Fibroblast of lung (primary cell): ENCODE results near the gene KRTAP9-2. TPM values are rescaled to one million over a fixed set of nuclear protein-coding genes. Genes with fewer than 3 reads are reported as not detected.

ENCODE experiments used
- DNase-seq, 2 donors: peaks; one replicate each; pipeline versions ENCODE4 v3.0.0 to v3.0.0-alpha.2; 2010; ENCODE audit warnings: low read depth in 2 of 2
- H2AFZ ChIP-seq: 2 replicates; pipeline ENCODE4 v1.5.1; 2012; ENCODE audit warnings: low read length, control low read depth, inconsistent platforms
- H3K27ac ChIP-seq: 2 replicates; pipeline ENCODE4 v1.5.1; 2011; ENCODE audit warnings: low read length, control low read depth; ENCODE audit not compliant: insufficient read depth
- H3K27me3 ChIP-seq: 2 replicates; pipeline ENCODE4 v1.5.1; 2011; ENCODE audit warnings: mild to moderate bottlenecking, low read length; ENCODE audit not compliant: control insufficient read depth, insufficient read depth
- H3K36me3 ChIP-seq: 2 replicates; pipeline ENCODE4 v1.5.1; 2011; ENCODE audit warnings: low read length; ENCODE audit not compliant: control insufficient read depth, insufficient read depth
- H3K4me1 ChIP-seq: 2 replicates; pipeline ENCODE4 v1.5.1; 2011; ENCODE audit warnings: low read length; ENCODE audit not compliant: control insufficient read depth, insufficient read depth; ENCODE audit errors: extremely low read depth
- H3K4me2 ChIP-seq: 2 replicates; pipeline ENCODE4 v1.5.1; 2011; ENCODE audit warnings: low read length, control low read depth; ENCODE audit not compliant: insufficient read depth; ENCODE audit errors: extremely low read depth
- H3K4me3 ChIP-seq, 4 experiments: fragments of 200-600 bp in 1 of 4; sonication (generic) in 1 of 4; replicated peaks in 1 of 4; 2 replicates each; pipeline ENCODE4 v1.5.1; 2011 to 2016; ENCODE audit warnings: low read length in 4 of 4, low read depth in 3 of 4, mild to moderate bottlenecking in 3 of 4, control low read depth in 2 of 4, inconsistent platforms in 1 of 4, mixed read lengths in 1 of 4; ENCODE audit not compliant: insufficient read depth in 1 of 4; ENCODE audit errors: control extremely low read depth in 1 of 4
- H3K79me2 ChIP-seq: 2 replicates; pipeline ENCODE4 v1.5.1; 2012; ENCODE audit warnings: mild to moderate bottlenecking, low read length, inconsistent platforms; ENCODE audit not compliant: control insufficient read depth, insufficient read depth
- H3K9ac ChIP-seq: 2 replicates; pipeline ENCODE4 v1.5.1; 2011; ENCODE audit warnings: mild to moderate bottlenecking, low read length, control low read depth; ENCODE audit not compliant: insufficient read depth
- H3K9me3 ChIP-seq: 2 replicates; pipeline ENCODE4 v1.5.1; 2012; ENCODE audit warnings: low read depth, low read length; ENCODE audit not compliant: control insufficient read depth, insufficient read depth
- H4K20me1 ChIP-seq: 2 replicates; pipeline ENCODE4 v1.5.1; 2011; ENCODE audit warnings: low read length; ENCODE audit not compliant: control insufficient read depth, insufficient read depth; ENCODE audit errors: extremely low read depth
- CTCF ChIP-seq, 2 donors: IDR thresholded peaks in 1 of 2; conservative IDR thresholded peaks in 1 of 2; 1 replicate in 1 of 2; 2 replicates in 1 of 2; pipeline ENCODE4 v1.5.1; 2011 to 2012; ENCODE audit warnings: low read length in 2 of 2, control low read depth in 1 of 2, inconsistent platforms in 1 of 2, low read depth in 1 of 2, mild to moderate bottlenecking in 1 of 2
- EZH2 ChIP-seq: IDR thresholded peaks from 2 replicates; pipeline ENCODE4 v1.5.1; 2012; ENCODE audit warnings: low read length, control low read depth, mild to moderate bottlenecking; ENCODE audit errors: missing control alignments
- polyA plus RNA-seq, 2 donors: library from polyadenylated mRNA; depleted of rRNA in 1 of 2; stranded (reverse) in 1 of 2; unstranded in 1 of 2; fragments of >200 nt; gene quantifications; 2 replicates each; pipeline ENCODE4 v1.2.1, GENCODE V29; 2011 to 2012; ENCODE audit warnings: missing spikeins in 1 of 2
- total RNA-seq: library from RNA; depleted of rRNA; stranded (reverse); fragments of >200 nt; gene quantifications from 2 replicates; pipeline ENCODE4 v1.2.1, GENCODE V29; 2014

The KRTAP9-2 gene
- total and polyA plus RNA-seq, 2 donors (not counting 1 experiment from before 2014, with no cell fraction given), result not detected

- H3K9ac ChIP-seq, result no peak overlapping the region
- H3K27me3 ChIP-seq, result no peaks in the 10 kb centered on the region
- no peaks in the 10 kb centered on the region for H3K79me2 ChIP-seq
- peak overlapping the region; percentile 31 for H2AFZ ChIP-seq
- no peak overlapping the region for H3K4me2 ChIP-seq
- H3K36me3 ChIP-seq, result no peaks in the 10 kb centered on the region
- TF ChIP-seq CTCF (conservative IDR thresholded peaks at IDR 0.05 in 1 of 2, IDR thresholded peaks at IDR 0.05 in 1 of 2; ENCODE audit: low read depth in 1 of 2, low read length in 2 of 2) (no peak), EZH2 (no peak)
- no peak overlapping the region for H3K27ac ChIP-seq
- peak in 1 of 2 donors; percentile 44 for DNase-seq
- no peak overlapping the region for H3K4me3 ChIP-seq
- no peaks in the 10 kb centered on the region for H4K20me1 ChIP-seq
- no peaks in the 10 kb centered on the region for H3K9me3 ChIP-seq
- H3K4me1 ChIP-seq, result peaks cover 7% of the 10 kb centered on the region
Observed at GRCh38 chr17:41178341-41178740, 48.1 kb upstream of the KRTAP9-2 start.

DNA sequence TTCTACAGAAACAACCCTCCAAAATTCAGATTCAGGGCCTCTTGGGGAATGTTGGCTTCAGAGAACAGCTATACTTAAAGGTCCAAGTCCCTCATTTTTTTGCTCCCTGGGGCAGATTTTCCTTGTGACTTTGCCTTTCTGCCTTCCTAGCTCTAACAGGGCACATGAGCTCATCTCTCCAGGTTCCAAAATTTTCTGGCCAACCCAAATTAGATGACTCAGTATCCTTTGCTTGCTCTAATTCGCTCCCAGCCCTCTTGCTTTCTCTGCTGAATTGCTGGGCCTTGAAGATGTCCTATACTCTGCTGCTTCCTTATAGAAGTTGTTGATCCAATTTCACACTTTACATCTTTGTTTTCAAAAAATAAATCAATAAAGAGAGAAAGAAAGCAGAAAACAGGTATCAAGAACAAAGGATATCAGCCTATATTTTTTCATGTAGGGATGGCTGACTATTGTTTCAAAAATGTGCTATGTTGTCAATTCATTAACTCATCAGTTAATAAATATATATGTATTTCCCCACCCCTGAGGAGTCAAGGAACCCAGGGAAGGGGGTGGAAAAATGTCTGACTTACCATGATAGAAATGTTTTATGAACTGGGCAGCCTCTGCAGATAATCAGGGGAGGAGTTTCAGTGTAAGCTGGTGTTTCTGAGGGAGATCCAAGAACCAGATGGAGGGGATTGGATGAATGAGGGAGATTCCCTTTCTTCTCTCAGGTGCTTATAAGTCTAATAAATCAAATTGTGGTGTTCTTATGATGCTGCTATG is 47.4 kb upstream of the KRTAP9-2 start:
- no peaks in the 10 kb centered on the region for H3K79me2 ChIP-seq
- H3K9me3 ChIP-seq, result no peaks in the 10 kb centered on the region
- H3K4me1 ChIP-seq, result peaks cover 7% of the 10 kb centered on the region
- H3K36me3 ChIP-seq, result no peaks in the 10 kb centered on the region
- DNase-seq, result peak in 1 of 2 donors; percentile 3
- H2AFZ ChIP-seq, result no peak overlapping the region
- no peak overlapping the region for H3K27ac ChIP-seq
- no peak overlapping the region for H3K9ac ChIP-seq
- no peak for TF ChIP-seq EZH2
- TF ChIP-seq CTCF (conservative IDR thresholded peaks at IDR 0.05 in 1 of 2, IDR thresholded peaks at IDR 0.05 in 1 of 2; ENCODE audit: low read depth in 1 of 2, low read length in 2 of 2), result no peak
- H3K27me3 ChIP-seq, result no peaks in the 10 kb centered on the region
- no peaks in the 10 kb centered on the region for H4K20me1 ChIP-seq
- no peak overlapping the region for H3K4me3 ChIP-seq
- no peak overlapping the region for H3K4me2 ChIP-seq

DNA sequence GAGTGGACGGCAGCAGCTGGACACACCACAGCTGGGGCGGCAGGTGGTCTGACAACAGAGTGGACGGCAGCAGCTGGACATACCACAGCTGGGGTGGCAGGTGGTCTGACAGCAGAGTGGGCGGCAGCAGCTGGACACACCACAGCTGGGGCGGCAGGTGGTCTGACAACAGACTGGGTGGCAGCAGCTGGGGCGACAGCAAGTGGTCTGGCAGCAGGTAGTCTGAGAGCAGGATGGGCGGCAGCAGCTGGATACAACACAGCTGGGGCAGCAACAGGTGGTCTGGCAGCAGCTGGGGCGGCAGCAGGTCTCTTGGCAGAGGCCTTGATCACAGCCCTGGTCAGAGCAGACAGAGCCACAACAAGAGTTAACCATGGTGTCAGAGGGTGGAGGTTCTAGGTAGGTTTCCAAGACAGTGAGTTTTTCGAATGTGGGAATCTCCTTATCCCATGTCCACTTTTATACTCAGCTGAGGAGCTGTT is 41.9 kb upstream of the KRTAP9-2 start, which contains the start of gene KRTAP4-1:
TSS of gene KRTAP4-1 (minus strand) at position 432 of the 482 bp plus-strand sequence. CDS start at position 375, 57 bp downstream.
- Histone ChIP-seq H3K27me3 (no peaks in the 10 kb centered on the region), H4K20me1 (no peaks in the 10 kb centered on the region), H2AFZ (no peak within 1 kb of the TSS), H3K4me1 (peaks cover 2% of the 10 kb centered on the region), H3K9me3 (no peaks in the 10 kb centered on the region), H3K36me3 (no peaks in the 10 kb centered on the region), H3K27ac (no peak within 1 kb of the TSS), H3K79me2 (no peaks in the 10 kb centered on the region), H3K4me3 (no peak within 1 kb of the TSS), H3K9ac (no peak within 1 kb of the TSS), H3K4me2 (no peak within 1 kb of the TSS)
- TF ChIP-seq CTCF (conservative IDR thresholded peaks at IDR 0.05 in 1 of 2, IDR thresholded peaks at IDR 0.05 in 1 of 2; ENCODE audit: low read depth in 1 of 2, low read length in 2 of 2) (no peak), EZH2 (no peak)
- DNase-seq, result no peak
